CD4-positive, CD25-positive, alpha-beta regulatory T cell (primary cell): Measurements from ENCODE around the gene AUH. TPM values are rescaled to one million over a fixed set of nuclear protein-coding genes. Genes with fewer than 3 reads are reported as not detected.

Experiments
- ATAC-seq, 2 donors: fragments of 150-1000 bp; cut with Tn5 transposase; one replicate each; pipeline ENCODE4 v1.10.0; 2021; ENCODE audit warnings: low read depth in 2 of 2, moderate number of reproducible peaks in 2 of 2, moderate library complexity in 1 of 2
- DNase-seq, 3 donors: peaks; one replicate each; pipeline versions ENCODE4 v3.0.0 to v3.0.0-alpha.2; 2012 to 2022; ENCODE audit warnings: mixed read lengths in 1 of 3
- H3K27ac ChIP-seq: one replicate; pipeline ENCODE4 v1.7.0; 2013; ENCODE audit warnings: mild to moderate bottlenecking, low read length; ENCODE audit not compliant: insufficient read depth, poor library complexity, severe bottlenecking
- H3K27me3 ChIP-seq: one replicate; pipeline ENCODE4 v1.7.0; 2013; ENCODE audit warnings: low read length; ENCODE audit not compliant: control insufficient read depth, insufficient read depth
- H3K36me3 ChIP-seq: one replicate; pipeline ENCODE4 v1.7.0; 2013; ENCODE audit warnings: mild to moderate bottlenecking, low read length, moderate library complexity; ENCODE audit not compliant: control insufficient read depth, insufficient read depth
- H3K4me1 ChIP-seq: 2 replicates; pipeline ENCODE4 v1.7.0; 2013; ENCODE audit warnings: mild to moderate bottlenecking, low read length; ENCODE audit not compliant: insufficient read depth, control insufficient read depth, poor library complexity, severe bottlenecking
- H3K4me3 ChIP-seq: one replicate; pipeline ENCODE4 v1.7.0; 2013; ENCODE audit warnings: low read depth, mild to moderate bottlenecking, low read length, moderate library complexity
- H3K9me3 ChIP-seq, 2 experiments: 1 replicate in 1 of 2; 2 replicates in 1 of 2; pipeline ENCODE4 v1.7.0; 2013; ENCODE audit warnings: low read length in 2 of 2, mild to moderate bottlenecking in 1 of 2, moderate library complexity in 1 of 2; ENCODE audit not compliant: control insufficient read depth in 2 of 2
- H3K27ac Mint-ChIP-seq, 3 donors: one replicate each; pipeline ENCODE4 v1.8.0; 2020 to 2022; ENCODE audit warnings: mild to moderate bottlenecking in 3 of 3, mixed read lengths in 3 of 3, moderate library complexity in 2 of 3
- H3K27me3 Mint-ChIP-seq: one replicate; pipeline ENCODE4 v1.8.0; 2022; ENCODE audit warnings: mild to moderate bottlenecking, mixed read lengths
- H3K36me3 Mint-ChIP-seq: one replicate; pipeline ENCODE4 v1.8.0; 2020; ENCODE audit warnings: mixed read lengths
- H3K4me1 Mint-ChIP-seq, 4 donors: one replicate each; pipeline ENCODE4 v1.8.0; 2020 to 2022; ENCODE audit warnings: mixed read lengths in 4 of 4, mild to moderate bottlenecking in 1 of 4
- H3K4me3 Mint-ChIP-seq, 4 donors: one replicate each; pipeline ENCODE4 v1.8.0; 2020 to 2022; ENCODE audit warnings: mild to moderate bottlenecking in 4 of 4, mixed read lengths in 4 of 4, moderate library complexity in 3 of 4
- H3K9me3 Mint-ChIP-seq, 7 donors: one replicate each; pipeline ENCODE4 v1.8.0; 2020 to 2022; ENCODE audit warnings: mixed read lengths in 7 of 7, mild to moderate bottlenecking in 3 of 7, moderate library complexity in 2 of 7
- polyA plus RNA-seq, 4 donors: library from polyadenylated mRNA; unstranded; fragments of 300-500 nt; fragmentation: Illumina TruSeq; gene quantifications; one replicate each; pipeline ENCODE4 v1.2.3, GENCODE V29; 2021
- total RNA-seq: library from RNA; stranded (reverse); gene quantifications from one replicate; pipeline ENCODE4 v1.2.3, GENCODE V29; 2022

The AUH gene
- total and polyA plus RNA-seq, 5 donors from 2014 or later = 10.8 to 16.5 (median 14.9) TPM

- no peak for DNase-seq
- no peak for ATAC-seq
- H3K27ac Mint-ChIP-seq = no peak overlapping the region
- no peaks in the 10 kb centered on the region for H3K27me3 ChIP-seq
- H3K4me3 Mint-ChIP-seq = no peak overlapping the region
- peaks cover 0 to 24% (median 6%) of the 10 kb centered on the region in 4 donors for H3K4me1 Mint-ChIP-seq
- no peak overlapping the region for H3K4me3 ChIP-seq
- H3K27me3 Mint-ChIP-seq = no peaks in the 10 kb centered on the region
- peaks cover 16% of the 10 kb centered on the region for H3K36me3 Mint-ChIP-seq
- H3K9me3 Mint-ChIP-seq = no peaks in the 10 kb centered on the region
- H3K9me3 ChIP-seq = no peaks in the 10 kb centered on the region
- no peaks in the 10 kb centered on the region for H3K36me3 ChIP-seq
- peaks cover 5% of the 10 kb centered on the region for H3K4me1 ChIP-seq
- H3K27ac ChIP-seq = no peak overlapping the region
Measured at GRCh38 chr9:91243029-91243428, 118.7 kb downstream of the AUH start.

- H3K27ac ChIP-seq = no peak overlapping the region
- H3K4me1 ChIP-seq = peaks cover 5% of the 10 kb centered on the region
- H3K36me3 ChIP-seq = no peaks in the 10 kb centered on the region
- Mint-ChIP-seq H3K4me1 (peaks cover 0 to 17% (median 6%) of the 10 kb centered on the region in 4 donors), H3K27ac (no peak overlapping the region), H3K9me3 (no peaks in the 10 kb centered on the region), H3K36me3 (peaks cover 18% of the 10 kb centered on the region), H3K4me3 (no peak overlapping the region), H3K27me3 (no peaks in the 10 kb centered on the region)
- no peaks in the 10 kb centered on the region for H3K27me3 ChIP-seq
- no peaks in the 10 kb centered on the region for H3K9me3 ChIP-seq
- H3K4me3 ChIP-seq = no peak overlapping the region
- DNase-seq = no peak
- no peak for ATAC-seq
Measured at GRCh38 chr9:91241909-91242308, 119.8 kb downstream of the AUH start.

- Histone ChIP-seq H3K4me3 (no peak overlapping the region), H3K36me3 (no peaks in the 10 kb centered on the region), H3K27ac (no peak overlapping the region), H3K9me3 (no peaks in the 10 kb centered on the region), H3K27me3 (no peaks in the 10 kb centered on the region), H3K4me1 (peaks cover 3% of the 10 kb centered on the region)
- no peak overlapping the region for H3K4me3 Mint-ChIP-seq
- peaks cover 22% of the 10 kb centered on the region for H3K36me3 Mint-ChIP-seq
- peaks cover 0 to 9% (median under 1%) of the 10 kb centered on the region in 4 donors for H3K4me1 Mint-ChIP-seq
- H3K9me3 Mint-ChIP-seq = no peaks in the 10 kb centered on the region
- H3K27me3 Mint-ChIP-seq = no peaks in the 10 kb centered on the region
- ATAC-seq = no peak
- H3K27ac Mint-ChIP-seq = no peak overlapping the region
- DNase-seq = no peak
Measured at GRCh38 chr9:91240596-91241165, 121.0 kb downstream of the AUH start.

- no peak overlapping the region for H3K27ac Mint-ChIP-seq
- H3K4me3 ChIP-seq = no peak overlapping the region
- DNase-seq (no peak), ATAC-seq (no peak)
- no peaks in the 10 kb centered on the region for H3K27me3 ChIP-seq
- H3K27me3 Mint-ChIP-seq = no peaks in the 10 kb centered on the region
- no peaks in the 10 kb centered on the region for H3K9me3 ChIP-seq
- no peak overlapping the region for H3K27ac ChIP-seq
- peaks cover 28% of the 10 kb centered on the region for H3K36me3 Mint-ChIP-seq
- peaks cover 0 to 4% (median 0%) of the 10 kb centered on the region in 7 donors for H3K9me3 Mint-ChIP-seq
- no peaks in the 10 kb centered on the region for H3K4me1 ChIP-seq
- H3K4me3 Mint-ChIP-seq = no peak overlapping the region
- no peaks in the 10 kb centered on the region for H3K4me1 Mint-ChIP-seq
- no peaks in the 10 kb centered on the region for H3K36me3 ChIP-seq
Measured at GRCh38 chr9:91239367-91240111, 122.2 kb downstream of the AUH start.

GRCh38 chr9:91234523-91234922 lies 127.2 kb downstream of the AUH start:
- H3K4me1 ChIP-seq = no peaks in the 10 kb centered on the region
- Mint-ChIP-seq H3K36me3 (peaks cover 24% of the 10 kb centered on the region), H3K27me3 (no peaks in the 10 kb centered on the region), H3K27ac (no peak overlapping the region), H3K4me1 (no peaks in the 10 kb centered on the region), H3K9me3 (peaks cover 0 to 4% (median 0%) of the 10 kb centered on the region in 7 donors), H3K4me3 (no peak overlapping the region)
- no peaks in the 10 kb centered on the region for H3K36me3 ChIP-seq
- no peak overlapping the region for H3K4me3 ChIP-seq
- ATAC-seq = no peak
- H3K27me3 ChIP-seq = no peaks in the 10 kb centered on the region
- H3K27ac ChIP-seq = no peak overlapping the region
- DNase-seq = peak in 1 of 3 donors; percentile 7
- H3K9me3 ChIP-seq = no peaks in the 10 kb centered on the region

GRCh38 chr9:91231619-91232018 lies 130.1 kb downstream of the AUH start:
- no peaks in the 10 kb centered on the region for H3K4me1 Mint-ChIP-seq
- Histone ChIP-seq H3K4me3 (no peak overlapping the region), H3K27me3 (no peaks in the 10 kb centered on the region), H3K27ac (no peak overlapping the region), H3K36me3 (no peaks in the 10 kb centered on the region), H3K4me1 (no peaks in the 10 kb centered on the region), H3K9me3 (no peaks in the 10 kb centered on the region)
- H3K9me3 Mint-ChIP-seq = peaks cover 0 to 6% (median 0%) of the 10 kb centered on the region in 7 donors
- H3K4me3 Mint-ChIP-seq = no peak overlapping the region
- peaks cover 18% of the 10 kb centered on the region for H3K36me3 Mint-ChIP-seq
- no peaks in the 10 kb centered on the region for H3K27me3 Mint-ChIP-seq
- DNase-seq (no peak), ATAC-seq (no peak)
- H3K27ac Mint-ChIP-seq = no peak overlapping the region

GRCh38 chr9:91223000-91223399 lies 138.7 kb downstream of the AUH start:
- Histone ChIP-seq H3K36me3 (peaks cover 8% of the 10 kb centered on the region), H3K9me3 (no peaks in the 10 kb centered on the region), H3K4me1 (no peaks in the 10 kb centered on the region), H3K27me3 (no peaks in the 10 kb centered on the region), H3K4me3 (no peak overlapping the region), H3K27ac (no peak overlapping the region)
- no peak for DNase-seq
- H3K27ac Mint-ChIP-seq = no peak overlapping the region
- no peaks in the 10 kb centered on the region for H3K27me3 Mint-ChIP-seq
- ATAC-seq = no peak
- H3K4me1 Mint-ChIP-seq = peaks cover 0 to 2% (median 0%) of the 10 kb centered on the region in 4 donors
- no peaks in the 10 kb centered on the region for H3K9me3 Mint-ChIP-seq
- no peak overlapping the region for H3K4me3 Mint-ChIP-seq
- H3K36me3 Mint-ChIP-seq = peaks cover 28% of the 10 kb centered on the region

- Mint-ChIP-seq H3K27me3 (no peaks in the 10 kb centered on the region), H3K9me3 (no peaks in the 10 kb centered on the region), H3K4me1 (peaks cover 0 to 2% (median 0%) of the 10 kb centered on the region in 4 donors), H3K36me3 (peaks cover 28% of the 10 kb centered on the region), H3K27ac (no peak overlapping the region), H3K4me3 (no peak overlapping the region)
- Histone ChIP-seq H3K4me3 (no peak overlapping the region), H3K27me3 (no peaks in the 10 kb centered on the region), H3K9me3 (no peaks in the 10 kb centered on the region), H3K4me1 (no peaks in the 10 kb centered on the region), H3K36me3 (peaks cover 8% of the 10 kb centered on the region), H3K27ac (no peak overlapping the region)
- ATAC-seq (no peak), DNase-seq (no peak)
Measured at GRCh38 chr9:91222457-91222856, 139.3 kb downstream of the AUH start.
